H9 (cell line): Measurements from ENCODE around the gene DIS3L2. TPM values are rescaled to one million over a fixed set of nuclear protein-coding genes. Genes with fewer than 3 reads are reported as not detected.

Experiments used
- DNase-seq: peaks from one replicate; pipeline ENCODE4 v3.0.0-alpha.2; 2017
- H2AFZ ChIP-seq: one replicate; pipeline ENCODE4 v1.6.1; 2013; ENCODE audit warnings: mild to moderate bottlenecking, low read length, control low read depth, moderate library complexity
- H2AK5ac ChIP-seq: 2 replicates; pipeline ENCODE4 v1.6.1; 2013; ENCODE audit warnings: low read length, control low read depth, mixed read lengths; ENCODE audit not compliant: insufficient read length
- H2BK120ac ChIP-seq: one replicate; pipeline ENCODE4 v1.6.1; 2013; ENCODE audit warnings: low read depth, mild to moderate bottlenecking, low read length, control low read depth, inconsistent platforms; ENCODE audit not compliant: poor library complexity, severe bottlenecking
- H2BK12ac ChIP-seq: 2 replicates; pipeline ENCODE4 v1.6.1; 2013; ENCODE audit warnings: low read length, control low read depth, mixed read lengths, low read depth; ENCODE audit not compliant: insufficient read length
- H2BK15ac ChIP-seq: 2 replicates; pipeline ENCODE4 v1.6.1; 2013; ENCODE audit warnings: low read depth, low read length, control low read depth
- H2BK20ac ChIP-seq: one replicate; pipeline ENCODE4 v1.6.1; 2013; ENCODE audit warnings: low read depth, mild to moderate bottlenecking, low read length, control low read depth, inconsistent platforms; ENCODE audit not compliant: poor library complexity, severe bottlenecking
- H2BK5ac ChIP-seq: 2 replicates; pipeline ENCODE4 v1.6.1; 2013; ENCODE audit warnings: low read length, control low read depth, mixed read lengths; ENCODE audit not compliant: insufficient read length
- H3K14ac ChIP-seq: 2 replicates; pipeline ENCODE4 v1.6.1; 2013; ENCODE audit warnings: low read length, control low read depth; ENCODE audit not compliant: insufficient read depth
- H3K18ac ChIP-seq: 2 replicates; pipeline ENCODE4 v1.6.1; 2013; ENCODE audit warnings: low read depth, mild to moderate bottlenecking, mixed read lengths, low read length, control low read depth; ENCODE audit not compliant: insufficient read length
- H3K23ac ChIP-seq: 2 replicates; pipeline ENCODE4 v1.6.1; 2013; ENCODE audit warnings: low read length, control low read depth, mixed read lengths, low read depth; ENCODE audit not compliant: insufficient read length
- H3K23me2 ChIP-seq: 2 replicates; pipeline ENCODE4 v1.6.1; 2013; ENCODE audit warnings: low read depth, mild to moderate bottlenecking, mixed read lengths, low read length, control low read depth; ENCODE audit not compliant: insufficient read length, poor library complexity, severe bottlenecking
- H3K27ac ChIP-seq: 2 replicates; pipeline ENCODE4 v1.5.1; 2013; ENCODE audit warnings: low read length, control low read depth, mixed read lengths, low read depth; ENCODE audit not compliant: insufficient read length
- H3K27me3 ChIP-seq: 2 replicates; pipeline ENCODE4 v1.6.1; 2013; ENCODE audit warnings: low read length, control low read depth, inconsistent platforms; ENCODE audit not compliant: insufficient read depth
- H3K4ac ChIP-seq: 2 replicates; pipeline ENCODE4 v1.6.1; 2013; ENCODE audit warnings: low read depth, mild to moderate bottlenecking, control low read depth, inconsistent platforms, low read length, moderate library complexity
- H3K4me1 ChIP-seq: 2 replicates; pipeline ENCODE4 v1.6.1; 2013; ENCODE audit warnings: low read length, control low read depth, inconsistent platforms; ENCODE audit not compliant: insufficient read depth
- H3K4me2 ChIP-seq: 2 replicates; pipeline ENCODE4 v1.6.1; 2013; ENCODE audit warnings: low read length, control low read depth, mixed read lengths; ENCODE audit not compliant: insufficient read length, insufficient read depth
- H3K56ac ChIP-seq: 2 replicates; pipeline ENCODE4 v1.6.1; 2013; ENCODE audit warnings: low read depth, mild to moderate bottlenecking, mixed read lengths, low read length, control low read depth; ENCODE audit not compliant: insufficient read length
- H3K79me1 ChIP-seq: 2 replicates; pipeline ENCODE4 v1.6.1; 2013; ENCODE audit warnings: low read depth, mild to moderate bottlenecking, moderate library complexity, low read length, control low read depth, inconsistent platforms; ENCODE audit not compliant: insufficient read depth, poor library complexity, severe bottlenecking
- H3K79me2 ChIP-seq: 2 replicates; pipeline ENCODE4 v1.6.1; 2013; ENCODE audit warnings: low read length, control low read depth, inconsistent platforms; ENCODE audit not compliant: insufficient read depth
- H3K9ac ChIP-seq: 2 replicates; pipeline ENCODE4 v1.6.1; 2013; ENCODE audit warnings: low read length, control low read depth, mixed read lengths; ENCODE audit not compliant: insufficient read length; ENCODE audit errors: extremely low read depth
- H3K9me3 ChIP-seq: one replicate; pipeline ENCODE4 v1.6.1; 2013; ENCODE audit warnings: low read depth, low read length, inconsistent platforms; ENCODE audit not compliant: control insufficient read depth
- H3T11ph ChIP-seq: one replicate; pipeline ENCODE4 v1.6.1; 2013; ENCODE audit warnings: mild to moderate bottlenecking, low read length, control low read depth, inconsistent platforms
- H4K20me1 ChIP-seq: one replicate; pipeline ENCODE4 v1.6.1; 2013; ENCODE audit not compliant: control insufficient read depth, insufficient read length, insufficient read depth
- H4K5ac ChIP-seq: 2 replicates; pipeline ENCODE4 v1.6.1; 2013; ENCODE audit warnings: low read depth, mild to moderate bottlenecking, mixed read lengths, low read length, control low read depth; ENCODE audit not compliant: insufficient read length
- H4K8ac ChIP-seq: replicated peaks from 2 replicates; pipeline ENCODE4 v1.6.1; 2013; ENCODE audit warnings: low read length, control low read depth, mixed read lengths, low read depth; ENCODE audit not compliant: insufficient read length
- H4K91ac ChIP-seq: 2 replicates; pipeline ENCODE4 v1.6.1; 2013; ENCODE audit warnings: low read depth, mild to moderate bottlenecking, moderate library complexity, mixed read lengths, low read length, control low read depth; ENCODE audit not compliant: insufficient read length
- H3K27ac Mint-ChIP-seq, 3 experiments: 2 replicates in 2 of 3; 3 replicates in 1 of 3; pipeline ENCODE4 v1.8.0; 2020 to 2021; ENCODE audit warnings: mixed read lengths in 3 of 3, mild to moderate bottlenecking in 1 of 3, moderate library complexity in 1 of 3
- H3K27me3 Mint-ChIP-seq: 2 replicates; pipeline ENCODE4 v1.8.0; 2021; ENCODE audit warnings: low read depth, mild to moderate bottlenecking, moderate library complexity, mixed read lengths
- H3K36me3 Mint-ChIP-seq, 3 experiments: 2 replicates in 2 of 3; 3 replicates in 1 of 3; pipeline ENCODE4 v1.8.0; 2020 to 2021; ENCODE audit warnings: low read depth in 3 of 3, mixed read lengths in 3 of 3; ENCODE audit not compliant: insufficient read depth in 1 of 3
- H3K4me1 Mint-ChIP-seq, 2 experiments: 2 replicates each; pipeline ENCODE4 v1.8.0; 2020; ENCODE audit warnings: mixed read lengths in 2 of 2
- H3K4me3 Mint-ChIP-seq, 2 experiments: 2 replicates in 1 of 2; 3 replicates in 1 of 2; pipeline ENCODE4 v1.8.0; 2020 to 2021; ENCODE audit warnings: mild to moderate bottlenecking in 2 of 2, mixed read lengths in 2 of 2, moderate library complexity in 1 of 2
- H3K9me3 Mint-ChIP-seq, 2 experiments: 2 replicates in 1 of 2; 3 replicates in 1 of 2; pipeline ENCODE4 v1.8.0; 2020; ENCODE audit warnings: mild to moderate bottlenecking in 2 of 2, mixed read lengths in 2 of 2, moderate library complexity in 1 of 2
- WGBS: extraction: QIAGEN DNeasy Blood & Tissue Kit; methylation state at CpG from one replicate; pipeline ENCODE4 v1.1.7; 2013; ENCODE audit warnings: missing lambda C conversion rate, low lambda C conversion rate, mixed read lengths; ENCODE audit not compliant: insufficient read length; ENCODE audit errors: extremely low coverage; 5-methylcytosine and 5-hydroxymethylcytosine counted together
- total RNA-seq: library from RNA; stranded (reverse); gene quantifications from 2 replicates; pipeline ENCODE4 v1.2.1, GENCODE V29; 2021
- TF ChIP-seq, protein P1 (sequence below): fragments of 200-600 bp; sonication (generic); conservative IDR thresholded peaks from 3 replicates; pipeline ENCODE4 v1.8.0; 2021; ENCODE audit warnings: antibody characterized with exemption, mild to moderate bottlenecking

Gene DIS3L2
- total RNA-seq, 1 experiment from 2014 or later, result 28.1 TPM

DNA sequence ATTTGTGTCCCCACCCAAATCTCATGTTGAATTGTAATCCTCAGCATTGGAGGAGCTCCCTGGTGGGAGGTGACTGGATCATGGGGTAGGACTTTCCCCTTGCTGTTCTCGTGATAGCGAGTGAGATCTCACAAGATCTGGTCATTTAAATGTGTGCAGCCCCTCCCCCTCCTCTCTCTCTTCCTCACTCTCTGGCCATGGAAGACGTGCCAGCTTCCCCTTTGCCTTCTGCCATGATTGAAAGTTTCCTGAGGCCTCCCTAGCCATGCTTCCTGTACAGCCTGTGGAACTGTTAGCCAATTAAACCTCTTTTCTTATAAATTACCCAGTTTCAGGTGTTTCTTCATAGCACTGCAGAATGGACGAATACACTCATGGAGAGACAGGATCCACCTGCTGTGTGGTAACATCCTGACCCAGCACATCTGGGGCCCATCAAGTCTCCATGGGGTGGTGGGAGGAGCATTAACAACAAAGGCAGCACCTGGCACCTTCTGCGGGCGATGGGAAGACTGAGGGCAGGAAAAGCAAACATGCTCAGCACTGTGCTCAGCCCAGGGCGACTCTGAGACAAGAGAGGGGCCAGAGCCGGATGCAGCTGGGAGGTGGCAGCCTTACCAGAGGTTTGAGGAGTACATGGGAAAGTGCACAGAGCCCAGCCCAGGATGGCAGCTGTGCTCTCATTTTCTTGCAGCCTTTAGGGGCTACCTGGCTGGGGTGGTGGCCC lies 400.8 kb downstream of the DIS3L2 start:
- H2BK12ac ChIP-seq, result no peak overlapping the region
- peaks cover 2 to 6% (median 2%) of the 10 kb centered on the region in 3 experiments; a peak in 4 of 7 replicates for H3K36me3 Mint-ChIP-seq
- DNase-seq, result no peak
- peaks cover 3% of the 10 kb centered on the region; the same call in 1 of the 2 replicates for H3K4me1 ChIP-seq
- H2AK5ac ChIP-seq, result no peak overlapping the region
- no peak overlapping the region for H2BK15ac ChIP-seq
- H4K5ac ChIP-seq, result no peak overlapping the region
- no peak overlapping the region for H3K18ac ChIP-seq
- peaks cover 0 to 5% of the 10 kb centered on the region in 2 experiments; a peak in 1 of 5 replicates for H3K9me3 Mint-ChIP-seq
- H2BK20ac ChIP-seq, result no peak overlapping the region
- no peak overlapping the region for H3K23ac ChIP-seq
- H3K4me2 ChIP-seq, result no peak overlapping the region
- H4K91ac ChIP-seq, result no peak overlapping the region
- H3K14ac ChIP-seq, result no peak overlapping the region
- H2BK120ac ChIP-seq, result no peak overlapping the region
- H3K27me3 Mint-ChIP-seq, result peaks cover 4% of the 10 kb centered on the region
- H3K79me2 ChIP-seq, result no peaks in the 10 kb centered on the region
- peaks cover 11 to 25% of the 10 kb centered on the region in 2 experiments for H3K4me1 Mint-ChIP-seq
- no peak overlapping the region for H3K4ac ChIP-seq
- H3K56ac ChIP-seq, result no peak overlapping the region
- no peak overlapping the region for H3K27ac Mint-ChIP-seq
- no peak overlapping the region for H4K8ac ChIP-seq
- no peak overlapping the region for H2BK5ac ChIP-seq
- no peak overlapping the region for H3K4me3 Mint-ChIP-seq
- no peaks in the 10 kb centered on the region for H3K79me1 ChIP-seq
- H3K9me3 ChIP-seq, result no peaks in the 10 kb centered on the region
- no peaks in the 10 kb centered on the region for H3K23me2 ChIP-seq
- no CpG with 5 or more reads among the region's 8 CpGs for WGBS
- H3K9ac ChIP-seq, result no peak overlapping the region
- TF ChIP-seq, protein P1, sequence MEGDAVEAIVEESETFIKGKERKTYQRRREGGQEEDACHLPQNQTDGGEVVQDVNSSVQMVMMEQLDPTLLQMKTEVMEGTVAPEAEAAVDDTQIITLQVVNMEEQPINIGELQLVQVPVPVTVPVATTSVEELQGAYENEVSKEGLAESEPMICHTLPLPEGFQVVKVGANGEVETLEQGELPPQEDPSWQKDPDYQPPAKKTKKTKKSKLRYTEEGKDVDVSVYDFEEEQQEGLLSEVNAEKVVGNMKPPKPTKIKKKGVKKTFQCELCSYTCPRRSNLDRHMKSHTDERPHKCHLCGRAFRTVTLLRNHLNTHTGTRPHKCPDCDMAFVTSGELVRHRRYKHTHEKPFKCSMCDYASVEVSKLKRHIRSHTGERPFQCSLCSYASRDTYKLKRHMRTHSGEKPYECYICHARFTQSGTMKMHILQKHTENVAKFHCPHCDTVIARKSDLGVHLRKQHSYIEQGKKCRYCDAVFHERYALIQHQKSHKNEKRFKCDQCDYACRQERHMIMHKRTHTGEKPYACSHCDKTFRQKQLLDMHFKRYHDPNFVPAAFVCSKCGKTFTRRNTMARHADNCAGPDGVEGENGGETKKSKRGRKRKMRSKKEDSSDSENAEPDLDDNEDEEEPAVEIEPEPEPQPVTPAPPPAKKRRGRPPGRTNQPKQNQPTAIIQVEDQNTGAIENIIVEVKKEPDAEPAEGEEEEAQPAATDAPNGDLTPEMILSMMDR, result no peak
- no peaks in the 10 kb centered on the region for H4K20me1 ChIP-seq
- no peak overlapping the region for H3T11ph ChIP-seq
- H3K27ac ChIP-seq, result no peak overlapping the region
- no peaks in the 10 kb centered on the region for H3K27me3 ChIP-seq
- no peak overlapping the region for H2AFZ ChIP-seq
